ENCODE measurements around the gene SLC22A17.

Gene SLC22A17

DNA sequence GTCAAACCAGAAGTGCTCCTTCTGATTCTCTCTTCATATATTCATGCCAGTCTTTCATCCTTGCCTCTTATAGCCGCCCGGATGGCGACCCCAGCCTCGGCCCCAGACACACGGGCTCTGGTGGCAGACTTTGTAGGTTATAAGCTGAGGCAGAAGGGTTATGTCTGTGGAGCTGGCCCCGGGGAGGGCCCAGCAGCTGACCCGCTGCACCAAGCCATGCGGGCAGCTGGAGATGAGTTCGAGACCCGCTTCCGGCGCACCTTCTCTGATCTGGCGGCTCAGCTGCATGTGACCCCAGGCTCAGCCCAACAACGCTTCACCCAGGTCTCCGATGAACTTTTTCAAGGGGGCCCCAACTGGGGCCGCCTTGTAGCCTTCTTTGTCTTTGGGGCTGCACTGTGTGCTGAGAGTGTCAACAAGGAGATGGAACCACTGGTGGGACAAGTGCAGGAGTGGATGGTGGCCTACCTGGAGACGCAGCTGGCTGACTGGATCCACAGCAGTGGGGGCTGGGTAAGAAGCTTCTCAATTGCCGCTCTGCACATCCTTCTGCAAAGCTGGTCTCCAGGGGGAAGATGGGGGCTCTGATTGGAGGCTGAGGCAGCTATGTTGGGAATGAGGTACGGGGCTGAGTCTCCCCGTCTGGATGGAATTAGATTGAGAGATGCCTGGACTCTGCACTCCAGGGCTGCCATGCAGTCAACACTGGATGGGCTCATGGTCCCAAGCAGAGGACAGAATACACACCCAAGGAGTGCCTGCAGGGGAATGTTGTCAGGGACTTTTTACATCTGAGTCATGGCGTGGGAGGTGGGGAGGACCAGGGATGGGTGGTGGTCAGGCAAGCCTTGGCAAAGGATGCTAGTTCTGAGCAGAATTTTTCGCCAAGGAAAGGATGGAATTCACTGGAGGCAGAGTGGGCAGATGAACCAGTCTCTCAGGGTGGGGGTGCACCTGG lies 44.7 kb downstream of the SLC22A17 start:
- DNase-seq (ENCODE audit: low read depth in 3 of 3) = no peak

GRCh38 chr14:23307146-23307530 lies 45.5 kb downstream of the SLC22A17 start:
- no peak for DNase-seq (ENCODE audit: low read depth in 3 of 3)

DNA sequence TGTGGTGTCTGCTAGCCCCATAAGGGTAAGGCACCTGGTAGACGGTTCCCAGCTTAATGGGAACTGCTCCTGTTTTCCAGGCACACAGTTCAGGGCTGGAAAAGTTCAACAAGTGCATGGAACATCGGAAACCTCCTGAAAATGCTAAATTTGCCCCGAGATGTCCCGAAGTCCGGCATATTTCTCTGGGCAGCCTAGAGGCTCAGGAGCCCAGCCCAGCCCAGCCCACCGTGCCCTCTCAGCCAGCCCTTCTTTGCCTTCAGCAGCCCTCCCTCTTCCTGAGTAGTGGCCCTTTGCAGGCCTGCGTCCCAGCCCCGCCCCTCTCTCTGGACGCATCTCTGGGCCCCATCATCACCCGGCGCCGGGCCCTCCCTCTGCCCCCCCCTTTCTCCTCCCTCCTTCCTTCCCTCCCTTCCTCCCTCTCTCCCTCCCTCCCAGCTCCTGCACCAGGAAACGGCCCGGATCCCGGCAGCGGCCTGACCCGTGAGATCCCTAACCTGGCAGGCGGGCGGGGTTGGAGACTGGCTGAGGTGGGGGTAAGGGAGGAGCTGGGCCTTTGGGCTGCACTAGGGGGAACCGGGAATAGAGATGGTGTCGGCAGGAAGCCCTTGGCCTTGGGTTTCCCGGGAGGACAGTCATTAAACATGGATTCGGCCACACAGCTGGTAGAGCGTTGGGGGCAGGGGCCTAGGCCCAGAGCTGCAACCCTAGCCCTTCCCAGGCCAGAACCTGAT lies 46.1 kb downstream of the SLC22A17 start, which contains the start of gene BCL2L2:
BCL2L2 (plus strand) TSS at position 422 of the 734 bp plus-strand sequence. CDS start 935 bp downstream, outside the sequence.
- DNase-seq (ENCODE audit: low read depth in 3 of 3) = no peak

- peak; percentile 77 to 84 (median 83) for DNase-seq (ENCODE audit: low read depth in 3 of 3)
Observed at GRCh38 chr14:23302290-23303225, 50.1 kb downstream of the SLC22A17 start, which contains the start of gene PPP1R3E. Gene PPP1R3E, minus strand, starts transcription at chr14:23302859. Its CDS starts 283 bp downstream, at chr14:23302576.

GRCh38 chr14:23301969-23302289 lies 50.8 kb downstream of the SLC22A17 start:
- DNase-seq (ENCODE audit: low read depth in 3 of 3) = no peak

- DNase-seq (ENCODE audit: low read depth in 3 of 3) = peak; percentile 92 to 96 (median 95)
Observed at GRCh38 chr14:23301288-23301968, 51.3 kb downstream of the SLC22A17 start.

DNA sequence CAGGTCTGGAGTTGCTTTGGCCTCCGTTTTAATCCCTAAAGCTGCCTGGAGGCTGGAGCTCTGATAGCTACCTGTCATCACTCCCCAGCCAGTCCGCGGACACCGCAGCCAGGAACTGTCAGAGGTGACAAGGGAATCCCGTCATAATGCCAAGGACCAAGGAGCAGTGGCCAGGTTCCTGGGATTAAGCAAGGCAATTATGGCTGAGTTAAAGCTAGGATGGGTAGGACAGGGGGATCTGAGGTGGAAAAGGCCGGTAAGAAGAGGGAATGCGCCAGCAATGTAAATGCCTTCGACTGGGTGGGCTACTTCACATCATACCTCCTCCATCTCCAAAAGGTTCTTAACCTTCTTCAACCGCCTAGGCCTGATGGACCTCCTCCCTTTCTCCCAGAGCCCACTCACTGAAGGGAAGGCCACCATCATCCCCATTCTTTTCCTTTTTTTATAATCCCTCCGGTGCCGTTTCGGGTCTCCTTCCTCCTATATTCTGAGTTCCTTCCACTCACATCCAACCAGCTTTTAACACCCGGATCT lies 51.9 kb downstream of the SLC22A17 start:
- peak in 1 of 3 experiments; percentile 12 for DNase-seq (ENCODE audit: low read depth in 3 of 3)

DNA sequence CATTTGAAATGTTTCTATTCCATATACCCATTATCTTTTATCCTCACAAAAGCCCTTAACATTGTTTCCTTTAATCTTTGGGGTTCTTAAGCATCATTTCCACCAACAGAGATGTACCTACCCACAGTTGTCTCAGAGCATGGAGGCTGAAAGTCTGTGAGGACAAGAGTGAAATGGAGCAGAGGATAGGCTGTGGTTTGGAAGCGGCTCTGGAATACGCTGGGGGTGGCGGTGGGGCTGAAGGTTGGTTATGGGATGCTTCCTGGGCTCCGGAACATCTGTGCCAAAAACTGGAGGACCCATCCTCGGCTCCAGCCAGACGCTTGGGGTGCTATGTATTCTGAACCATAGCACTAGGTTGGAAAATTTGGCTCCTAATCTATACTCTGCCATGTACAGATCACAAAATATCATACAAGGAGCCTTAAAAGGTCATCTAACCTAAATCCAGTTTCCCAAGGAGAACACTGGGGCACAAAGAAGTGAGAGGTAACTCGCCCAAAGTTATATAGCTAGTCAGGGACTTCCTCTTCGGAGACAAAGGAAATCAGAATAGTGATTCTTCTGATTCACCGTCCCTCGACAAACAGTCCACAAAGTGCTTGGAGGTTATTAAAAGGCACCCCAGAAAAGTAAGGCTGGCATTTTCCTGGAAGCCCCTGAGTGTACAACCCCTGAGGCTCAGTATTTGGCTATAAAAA lies 52.6 kb downstream of the SLC22A17 start:
- DNase-seq (ENCODE audit: low read depth in 3 of 3) = no peak

- no peak for DNase-seq (ENCODE audit: low read depth in 3 of 3)
Observed at GRCh38 chr14:23299211-23299957, 53.3 kb downstream of the SLC22A17 start.

GRCh38 chr14:23297611-23298277 lies 54.9 kb downstream of the SLC22A17 start:
- DNase-seq (ENCODE audit: low read depth in 3 of 3) = no peak

DNA sequence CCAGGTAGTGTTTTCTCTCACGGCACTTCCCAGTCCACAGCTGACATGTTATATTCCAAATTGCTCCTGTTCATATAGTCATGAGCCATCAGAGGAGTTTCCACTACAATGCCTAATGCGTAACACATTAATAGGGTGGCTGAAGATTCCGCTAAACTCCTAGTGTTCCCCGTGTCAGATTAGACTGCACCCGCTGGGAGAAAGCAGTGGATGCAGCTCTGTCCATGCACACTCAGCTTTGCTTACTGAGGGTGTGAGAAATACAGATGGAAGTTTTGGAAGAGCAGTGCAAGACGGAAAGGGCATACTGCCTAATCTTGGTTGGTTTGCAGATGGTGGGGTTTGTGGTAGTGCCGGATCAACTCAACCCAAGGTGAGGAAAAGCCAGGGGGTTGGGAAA lies 55.6 kb downstream of the SLC22A17 start:
- no peak for DNase-seq (ENCODE audit: low read depth in 3 of 3)

All from stimulated activated CD4-positive, alpha-beta T cell treated with anti-CD3 and anti-CD28 coated beads, TNF-alpha, amount 100 ng/mL, for 4 hours (primary cell).